ENCODE results near the gene ZFP64.

DNA sequence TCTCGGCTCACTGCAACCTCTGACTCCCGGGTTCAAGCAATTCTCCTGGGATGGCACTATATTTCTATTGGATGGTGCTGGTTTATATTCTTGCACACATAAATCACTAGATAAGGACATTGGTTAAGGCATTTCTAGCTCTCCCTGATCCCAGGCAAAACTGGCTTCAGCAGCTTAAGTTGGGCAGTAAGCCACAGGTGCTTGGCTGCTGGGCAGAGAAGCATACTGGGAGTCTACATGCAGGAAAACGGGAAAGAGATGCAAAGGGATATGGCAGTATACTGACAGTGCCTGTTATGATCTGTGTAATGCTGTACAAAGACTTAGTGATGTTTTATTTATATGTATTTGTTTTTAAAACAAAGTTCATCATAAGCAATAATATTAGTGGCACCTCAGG lies 33.3 kb upstream of the ZFP64 start:
- TF ChIP-seq, protein P1, sequence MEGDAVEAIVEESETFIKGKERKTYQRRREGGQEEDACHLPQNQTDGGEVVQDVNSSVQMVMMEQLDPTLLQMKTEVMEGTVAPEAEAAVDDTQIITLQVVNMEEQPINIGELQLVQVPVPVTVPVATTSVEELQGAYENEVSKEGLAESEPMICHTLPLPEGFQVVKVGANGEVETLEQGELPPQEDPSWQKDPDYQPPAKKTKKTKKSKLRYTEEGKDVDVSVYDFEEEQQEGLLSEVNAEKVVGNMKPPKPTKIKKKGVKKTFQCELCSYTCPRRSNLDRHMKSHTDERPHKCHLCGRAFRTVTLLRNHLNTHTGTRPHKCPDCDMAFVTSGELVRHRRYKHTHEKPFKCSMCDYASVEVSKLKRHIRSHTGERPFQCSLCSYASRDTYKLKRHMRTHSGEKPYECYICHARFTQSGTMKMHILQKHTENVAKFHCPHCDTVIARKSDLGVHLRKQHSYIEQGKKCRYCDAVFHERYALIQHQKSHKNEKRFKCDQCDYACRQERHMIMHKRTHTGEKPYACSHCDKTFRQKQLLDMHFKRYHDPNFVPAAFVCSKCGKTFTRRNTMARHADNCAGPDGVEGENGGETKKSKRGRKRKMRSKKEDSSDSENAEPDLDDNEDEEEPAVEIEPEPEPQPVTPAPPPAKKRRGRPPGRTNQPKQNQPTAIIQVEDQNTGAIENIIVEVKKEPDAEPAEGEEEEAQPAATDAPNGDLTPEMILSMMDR (IDR thresholded peaks at IDR 0.05) = no peak
- no peak for TF ChIP-seq POLR2A (IDR thresholded peaks at IDR 0.05)

All from thyroid gland (tissue), 4 donors.